EH (cell line): ENCODE results near the gene EPC1.
A peak's percentile ranks its signal among the peaks of the same experiment; 100 is the strongest.
"Not testable (repeated sequence)": the region's sequence is repeated elsewhere in the genome, so short reads cannot be mapped to it uniquely, and the experiment has no call there.

ENCODE experiments used
- DNase-seq: peaks from one replicate; pipeline ENCODE4 v3.0.0-alpha.2; 2015; ENCODE audit warnings: low read depth

Gene EPC1

GRCh38 chr10:32232378-32232777, 114.6 kb downstream of the EPC1 start:
- DNase-seq = no peak

GRCh38 chr10:32229788-32230187, 117.2 kb downstream of the EPC1 start:
- DNase-seq = not testable (repeated sequence)

- no peak for DNase-seq
Observed at GRCh38 chr10:32229170-32229569, 117.8 kb downstream of the EPC1 start.

GRCh38 chr10:32227802-32228201, 119.2 kb downstream of the EPC1 start:
- no peak for DNase-seq

GRCh38 chr10:32226624-32227023, 120.3 kb downstream of the EPC1 start:
- no peak for DNase-seq

- DNase-seq = no peak
Observed at GRCh38 chr10:32225976-32226375, 121.0 kb downstream of the EPC1 start.

GRCh38 chr10:32222376-32222775, 124.6 kb downstream of the EPC1 start:
- DNase-seq = peak; percentile 36

- DNase-seq = not testable (repeated sequence)
Observed at GRCh38 chr10:32219156-32219555, 127.8 kb downstream of the EPC1 start.

GRCh38 chr10:32218206-32219044, 128.5 kb downstream of the EPC1 start:
- DNase-seq = peak; percentile 35
